ENCODE data around the gene NT5C1A. TPM values are rescaled to one million over a fixed set of nuclear protein-coding genes. Genes with fewer than 3 reads are reported as not detected.

The NT5C1A gene
- total RNA-seq, 1 experiment from 2014 or later: not detected

GRCh38 chr1:39688706-39689105, 16.8 kb upstream of the NT5C1A start:
- H3T11ph ChIP-seq (ENCODE audit: low read length): no peak overlapping the region
- H2AFZ ChIP-seq (ENCODE audit: low read length): no peak overlapping the region
- peaks cover 12% of the 10 kb centered on the region for H3K23me2 ChIP-seq (ENCODE audit: insufficient read length, low read depth, low read length, poor library complexity, severe bottlenecking)
- no peak overlapping the region for H3K4me2 ChIP-seq (ENCODE audit: insufficient read depth, insufficient read length, low read length)
- no peak overlapping the region for H2AK5ac ChIP-seq (ENCODE audit: insufficient read length, low read length)
- H3K79me1 ChIP-seq (ENCODE audit: insufficient read depth, low read depth, low read length, poor library complexity, severe bottlenecking): no peaks in the 10 kb centered on the region
- no peak overlapping the region for H4K5ac ChIP-seq (ENCODE audit: insufficient read length, low read depth, low read length)
- no peak for TF ChIP-seq CTCF (conservative IDR thresholded peaks at IDR 0.05)
- no peak overlapping the region for H3K27ac ChIP-seq (ENCODE audit: insufficient read length, low read depth, low read length)
- no peak overlapping the region for H3K18ac ChIP-seq (ENCODE audit: insufficient read length, low read depth, low read length)
- H2BK5ac ChIP-seq (ENCODE audit: insufficient read length, low read length): no peak overlapping the region
- no peak overlapping the region for H2BK12ac ChIP-seq (ENCODE audit: insufficient read length, low read depth, low read length)
- Mint-ChIP-seq H3K9me3 (peaks cover 0 to 2% of the 10 kb centered on the region in 2 experiments; a peak in 2 of 5 replicates), H3K36me3 (ENCODE audit: insufficient read depth in 1 of 3, low read depth in 3 of 3) (no peaks in the 10 kb centered on the region), H3K27ac (no peak overlapping the region), H3K4me3 (no peak overlapping the region), H3K4me1 (peaks cover 0 to 9% of the 10 kb centered on the region in 2 experiments; a peak in 3 of 4 replicates), H3K27me3 (ENCODE audit: low read depth) (peaks cover 99% of the 10 kb centered on the region)
- no peak overlapping the region for H2BK20ac ChIP-seq (ENCODE audit: low read depth, low read length, poor library complexity, severe bottlenecking)
- H3K9me3 ChIP-seq (ENCODE audit: control insufficient read depth, low read depth, low read length): no peaks in the 10 kb centered on the region
- H3K4ac ChIP-seq (ENCODE audit: low read depth, low read length): no peak overlapping the region
- no peaks in the 10 kb centered on the region for H3K79me2 ChIP-seq (ENCODE audit: insufficient read depth, low read length)
- H4K8ac ChIP-seq (replicated peaks; ENCODE audit: insufficient read length, low read depth, low read length): no peak overlapping the region
- H3K14ac ChIP-seq (ENCODE audit: insufficient read depth, low read length): no peak overlapping the region
- H2BK15ac ChIP-seq (ENCODE audit: low read depth, low read length): no peak overlapping the region
- H2BK120ac ChIP-seq (ENCODE audit: low read depth, low read length, poor library complexity, severe bottlenecking): no peak overlapping the region
- WGBS (ENCODE audit: extremely low coverage, insufficient read length, low lambda C conversion rate): no CpG with 5 or more reads among the region's 3 CpGs
- H4K91ac ChIP-seq (ENCODE audit: insufficient read length, low read depth, low read length): no peak overlapping the region
- H3K4me1 ChIP-seq (ENCODE audit: insufficient read depth, low read length): no peaks in the 10 kb centered on the region
- H3K56ac ChIP-seq (ENCODE audit: insufficient read length, low read depth, low read length): no peak overlapping the region
- H3K23ac ChIP-seq (ENCODE audit: insufficient read length, low read depth, low read length): no peak overlapping the region
- DNase-seq: no peak
- no peaks in the 10 kb centered on the region for H4K20me1 ChIP-seq (ENCODE audit: control insufficient read depth, insufficient read depth, insufficient read length)
- H3K9ac ChIP-seq (ENCODE audit: extremely low read depth, insufficient read length, low read length): no peak overlapping the region
- H3K27me3 ChIP-seq (ENCODE audit: insufficient read depth, low read length): peaks cover 86% of the 10 kb centered on the region
